ENCODE data around the gene SUPT6H.

DNA sequence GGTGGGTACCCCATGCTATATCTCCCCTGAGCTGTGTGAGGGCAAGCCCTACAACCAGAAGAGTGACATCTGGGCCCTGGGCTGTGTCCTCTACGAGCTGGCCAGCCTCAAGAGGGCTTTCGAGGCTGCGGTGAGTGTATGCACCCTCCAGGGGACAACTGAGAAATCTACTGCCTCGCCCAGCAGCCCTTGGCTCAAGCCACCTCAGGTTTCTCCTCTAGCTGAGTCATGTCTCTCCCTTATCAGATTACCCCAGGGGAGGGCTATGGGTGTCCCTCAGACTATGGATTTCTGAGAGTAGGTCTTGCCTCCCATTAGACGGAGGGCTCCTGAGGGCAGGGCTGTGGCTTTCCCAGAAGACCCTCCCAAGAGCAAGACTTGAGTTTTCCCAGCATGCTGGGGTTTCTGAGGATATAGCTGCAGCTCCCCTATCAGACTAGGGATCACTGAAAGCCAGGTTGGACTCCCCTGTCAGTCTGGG, 73.3 kb downstream of the SUPT6H start:
- TF ChIP-seq, protein P1, sequence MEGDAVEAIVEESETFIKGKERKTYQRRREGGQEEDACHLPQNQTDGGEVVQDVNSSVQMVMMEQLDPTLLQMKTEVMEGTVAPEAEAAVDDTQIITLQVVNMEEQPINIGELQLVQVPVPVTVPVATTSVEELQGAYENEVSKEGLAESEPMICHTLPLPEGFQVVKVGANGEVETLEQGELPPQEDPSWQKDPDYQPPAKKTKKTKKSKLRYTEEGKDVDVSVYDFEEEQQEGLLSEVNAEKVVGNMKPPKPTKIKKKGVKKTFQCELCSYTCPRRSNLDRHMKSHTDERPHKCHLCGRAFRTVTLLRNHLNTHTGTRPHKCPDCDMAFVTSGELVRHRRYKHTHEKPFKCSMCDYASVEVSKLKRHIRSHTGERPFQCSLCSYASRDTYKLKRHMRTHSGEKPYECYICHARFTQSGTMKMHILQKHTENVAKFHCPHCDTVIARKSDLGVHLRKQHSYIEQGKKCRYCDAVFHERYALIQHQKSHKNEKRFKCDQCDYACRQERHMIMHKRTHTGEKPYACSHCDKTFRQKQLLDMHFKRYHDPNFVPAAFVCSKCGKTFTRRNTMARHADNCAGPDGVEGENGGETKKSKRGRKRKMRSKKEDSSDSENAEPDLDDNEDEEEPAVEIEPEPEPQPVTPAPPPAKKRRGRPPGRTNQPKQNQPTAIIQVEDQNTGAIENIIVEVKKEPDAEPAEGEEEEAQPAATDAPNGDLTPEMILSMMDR (IDR thresholded peaks at IDR 0.05) = no peak
- no peak for TF ChIP-seq EZH2 (IDR thresholded peaks at IDR 0.05; ENCODE audit: borderline replicate concordance, insufficient read depth, low read depth, low read length, poor library complexity, severe bottlenecking)
